ENCODE results near the gene AQP1. TPM values are rescaled to one million over a fixed set of nuclear protein-coding genes. Genes with fewer than 3 reads are reported as not detected.

The AQP1 gene
- total and polyA plus RNA-seq, 2 of the 8 experiments (the other 6 are each of a cell fraction or from before 2014, with no cell fraction given), result 0.18 to 0.19 TPM

DNA sequence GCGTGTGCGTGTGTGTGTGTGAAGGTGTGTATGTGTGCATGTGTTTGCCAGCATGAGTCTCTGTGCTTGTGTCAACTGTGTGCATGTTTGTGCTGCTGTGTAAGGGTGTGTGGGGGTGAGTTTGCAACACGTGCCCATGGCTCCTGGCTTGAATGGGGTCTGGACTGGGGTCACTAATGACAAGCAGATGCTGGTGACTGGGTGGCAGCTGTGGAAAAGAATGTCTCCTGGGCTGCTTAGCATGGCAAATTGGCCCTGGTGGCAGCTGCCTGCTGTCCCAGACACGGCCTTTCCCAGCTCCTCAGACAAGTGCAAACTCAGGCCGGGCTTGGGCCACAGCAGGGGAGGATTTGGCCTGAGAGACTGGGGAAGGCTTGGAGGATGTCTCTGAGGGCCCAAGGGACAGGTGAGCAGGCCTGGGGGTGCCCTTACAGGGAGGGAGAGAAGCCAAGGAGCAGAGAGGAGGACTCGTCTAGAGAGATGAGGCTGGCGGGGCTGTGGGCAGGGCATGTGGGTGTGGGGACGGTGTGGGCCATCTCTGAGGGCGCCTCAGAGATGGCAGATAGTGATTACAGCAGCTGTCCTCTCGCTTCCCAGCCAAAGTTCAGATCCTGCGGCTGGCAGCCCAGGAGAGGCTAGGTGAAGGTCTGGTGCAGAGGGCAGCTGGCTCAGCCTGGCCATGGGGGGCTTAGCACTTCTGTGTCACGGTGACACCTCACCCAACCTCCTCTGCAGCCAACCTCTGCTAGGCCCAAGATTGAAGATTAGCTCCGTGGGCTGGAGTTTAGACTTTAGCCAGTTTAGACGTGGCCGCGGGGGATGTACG, 1.5 kb downstream of the AQP1 start:
- H2AK5ac ChIP-seq (ENCODE audit: low read depth, low read length), result no peak overlapping the region
- H3K23ac ChIP-seq (ENCODE audit: insufficient read length), result no peak overlapping the region
- DNase-seq (ENCODE audit: low read depth in 1 of 2, low spot score in 2 of 2) (no peak), FAIRE-seq (no peak)
- H3K27me3 ChIP-seq (replicated peaks in 1 of 4; ENCODE audit: control insufficient read depth in 3 of 4, extremely low read depth in 1 of 4, insufficient read depth in 3 of 4, low read length in 3 of 4), result no peaks in the 10 kb centered on the region
- no peak overlapping the region; the same call in 1 of the 2 replicates for H3K18ac ChIP-seq (ENCODE audit: extremely low read depth, low read length)
- no peak overlapping the region for H2BK120ac ChIP-seq (replicated peaks; ENCODE audit: low read depth, low read length)
- H3K27ac ChIP-seq (ENCODE audit: low read depth, low read length), result no peak overlapping the region
- no peak overlapping the region for H2AFZ ChIP-seq (ENCODE audit: low read length)
- peaks cover 0 to 4% of the 10 kb centered on the region in 2 experiments for H4K20me1 ChIP-seq (replicated peaks in 1 of 2; ENCODE audit: control insufficient read depth in 1 of 2, insufficient read depth in 2 of 2, low read length in 2 of 2)
- no peak overlapping the region; the same call in 1 of the 2 replicates for H2BK20ac ChIP-seq (ENCODE audit: low read length)
- no peak overlapping the region for H3K56ac ChIP-seq (replicated peaks; ENCODE audit: insufficient read length, low read depth, low read length)
- no peaks in the 10 kb centered on the region; the same call in 1 of the 2 replicates for H3K23me2 ChIP-seq (ENCODE audit: low read depth, low read length)
- H3K9ac ChIP-seq (replicated peaks in 1 of 4; ENCODE audit: extremely low read depth in 1 of 4, low read depth in 3 of 4, low read length in 3 of 4), result no peak overlapping the region
- H4K5ac ChIP-seq (ENCODE audit: insufficient read length, low read depth, low read length), result no peak overlapping the region
- peaks cover 0 to 13% (median 4%) of the 10 kb centered on the region in 4 experiments; a peak in 4 of 7 replicates for H3K4me1 ChIP-seq (replicated peaks in 1 of 4; ENCODE audit: control insufficient read depth in 3 of 4, insufficient read depth in 4 of 4, low read length in 3 of 4)
- no peak overlapping the region for H3K14ac ChIP-seq (ENCODE audit: insufficient read length)
- no peak for TF ChIP-seq RXRA (IDR thresholded peaks at IDR 0.05; ENCODE audit: insufficient read depth, low read depth, low read length)
- TF ChIP-seq, protein P1, sequence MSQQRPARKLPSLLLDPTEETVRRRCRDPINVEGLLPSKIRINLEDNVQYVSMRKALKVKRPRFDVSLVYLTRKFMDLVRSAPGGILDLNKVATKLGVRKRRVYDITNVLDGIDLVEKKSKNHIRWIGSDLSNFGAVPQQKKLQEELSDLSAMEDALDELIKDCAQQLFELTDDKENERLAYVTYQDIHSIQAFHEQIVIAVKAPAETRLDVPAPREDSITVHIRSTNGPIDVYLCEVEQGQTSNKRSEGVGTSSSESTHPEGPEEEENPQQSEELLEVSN (IDR thresholded peaks at IDR 0.05), result no peak
- TF ChIP-seq SP1 (IDR thresholded peaks at IDR 0.05; ENCODE audit: low read depth, low read length), result no peak
- no peak for TF ChIP-seq SIN3A (conservative IDR thresholded peaks at IDR 0.05 in 1 of 2, IDR thresholded peaks at IDR 0.05 in 1 of 2; ENCODE audit: low read depth in 1 of 2, low read length in 2 of 2)
- TF ChIP-seq CREB1 (IDR thresholded peaks at IDR 0.05), result no peak
- TF ChIP-seq JUND (IDR thresholded peaks at IDR 0.05; ENCODE audit: low read length), result no peak
- no peak overlapping the region for H4K8ac ChIP-seq (ENCODE audit: extremely low read depth, insufficient read depth, low read length)
- no peaks in the 10 kb centered on the region for H3K79me1 ChIP-seq (ENCODE audit: low read depth, low read length)
- ChIA-PET CTCF (ENCODE audit: partially characterized antibody) (interaction anchor here (0.5 to 2.8 kb wide), 10 partner anchors 10 to 516 kb away, joined by 3 to 16 read pairs (median 3); no protein-coding TSS in a partner anchor), POLR2A (ENCODE audit: partially characterized antibody) (no interaction called here)
- no peaks in the 10 kb centered on the region for H3K9me3 ChIP-seq (ENCODE audit: insufficient read depth in 2 of 2, low read depth in 1 of 2, low read length in 1 of 2)
- no peak overlapping the region for H3K4ac ChIP-seq (replicated peaks; ENCODE audit: insufficient read length, low read depth, low read length)
- H3K36me3 ChIP-seq (ENCODE audit: control insufficient read depth in 2 of 4, insufficient read depth in 4 of 4, low read length in 3 of 4), result no peaks in the 10 kb centered on the region
- H3K4me3 ChIP-seq (ENCODE audit: extremely low read depth in 1 of 4, insufficient read depth in 2 of 4, low read depth in 3 of 4, low read length in 4 of 4), result no peak overlapping the region
- H2BK5ac ChIP-seq (ENCODE audit: low read depth, low read length), result no peak overlapping the region
- no peak overlapping the region for H2BK12ac ChIP-seq (ENCODE audit: low read depth, low read length)
- H2BK15ac ChIP-seq (ENCODE audit: low read length), result no peak overlapping the region
- no peak overlapping the region for H4K91ac ChIP-seq (replicated peaks; ENCODE audit: insufficient read length, low read length)
- H3K4me2 ChIP-seq (ENCODE audit: insufficient read depth in 1 of 2, low read depth in 2 of 2, low read length in 2 of 2), result no peak overlapping the region
- 91% methylated on average over 14 of the region's 17 CpGs; no CpG with 5 or more reads in 1 of the 2 experiments for WGBS, 2 experiments (ENCODE audit: extremely low coverage in 1 of 2, insufficient coverage in 1 of 2, insufficient read length in 1 of 2, insufficient replicate concordance in 2 of 2, low coverage in 1 of 2, low lambda C conversion rate in 2 of 2, missing lambda C conversion rate in 1 of 2)
- H3K79me2 ChIP-seq (ENCODE audit: control insufficient read depth in 1 of 2, insufficient read depth in 2 of 2, low read length in 2 of 2), result no peaks in the 10 kb centered on the region
